Kidney (tissue), 14 donors: Measurements from ENCODE around the gene LRRC32. TPM values are rescaled to one million over a fixed set of nuclear protein-coding genes. Genes with fewer than 3 reads are reported as not detected.

Experiments
- DNase-seq, 5 donors: peaks; one replicate each; pipeline ENCODE4 v3.0.0-alpha.2; 2013 to 2020
- FAIRE-seq: peaks from 2 replicates; lab custom pipeline; 2012; peaks lifted over from hg19 to GRCh38; lab: Jason Lieb, UNC
- H3K27ac ChIP-seq, 2 donors: one replicate each; pipeline ENCODE4 v1.7.0; 2013; ENCODE audit warnings: low read depth in 2 of 2, low read length in 2 of 2, inconsistent platforms in 1 of 2
- H3K27me3 ChIP-seq: one replicate; pipeline ENCODE4 v1.7.1; 2013; ENCODE audit warnings: low read length, inconsistent platforms; ENCODE audit not compliant: control insufficient read depth, insufficient read depth
- H3K36me3 ChIP-seq, 3 donors: one replicate each; pipeline versions ENCODE4 v1.7.0 to v1.7.1; 2013; ENCODE audit warnings: low read length in 3 of 3, control low read depth in 1 of 3, inconsistent platforms in 1 of 3; ENCODE audit not compliant: insufficient read depth in 3 of 3, control insufficient read depth in 2 of 3
- H3K4me1 ChIP-seq, 3 donors: one replicate each; pipeline versions ENCODE4 v1.7.0 to v1.7.1; 2013; ENCODE audit warnings: low read length in 3 of 3, inconsistent platforms in 1 of 3, low read depth in 1 of 3; ENCODE audit not compliant: control insufficient read depth in 2 of 3, insufficient read depth in 2 of 3
- H3K4me3 ChIP-seq, 3 donors: one replicate each; pipeline versions ENCODE4 v1.7.0 to v1.8.1; 2013; ENCODE audit warnings: low read length in 3 of 3, control low read depth in 1 of 3, inconsistent platforms in 1 of 3
- H3K9ac ChIP-seq, 3 donors: one replicate each; pipeline versions ENCODE4 v1.7.0 to v1.7.1; 2013; ENCODE audit warnings: low read length in 3 of 3, control low read depth in 1 of 3, inconsistent platforms in 1 of 3
- H3K9me3 ChIP-seq, 3 donors: one replicate each; pipeline versions ENCODE4 v1.7.0 to v1.7.1; 2013; ENCODE audit warnings: low read length in 3 of 3, control low read depth in 1 of 3, inconsistent platforms in 1 of 3; ENCODE audit not compliant: control insufficient read depth in 2 of 3, insufficient read depth in 1 of 3
- intact Hi-C: fragments of 100-400 bp; cut with DNase I; formaldehyde crosslinking; loops from one replicate; pipeline ENCODE4 v1.11.1; 2022
- polyA plus RNA-seq: library from polyadenylated mRNA; stranded (reverse); fragments of 350-450 nt; fragmentation: Illumina TruSeq; extraction: RNeasy Lipid Tissue Mini Kit (QIAGEN cat#74804); gene quantifications from one replicate; pipeline ENCODE4 v1.2.3, GENCODE V29; 2014; ENCODE audit warnings: low read depth, low replicate concordance; ENCODE audit not compliant: insufficient read depth
- total RNA-seq: library from RNA; stranded (reverse); fragmentation: NEBNext Ultra II Directional; extraction: Animal tissue kit (Norgen Biotek cat#: 25700); gene quantifications from one replicate; pipeline ENCODE4 v1.2.1, GENCODE V29; 2021
- TF ChIP-seq, protein P1 (sequence below): IDR thresholded peaks from 3 replicates; pipeline ENCODE4 v1.5.1; 2012; ENCODE audit warnings: mild to moderate bottlenecking, moderate library complexity, borderline replicate concordance; ENCODE audit not compliant: insufficient read depth; ENCODE audit errors: extremely low read depth
- donor health status: control.
- donor health status: control.
- donor health status: control.
- donor health status: control.
- donor health status: control.
- donor health status: DM: yes; HTN: yes; CAD: no.
- donor health status: Normal renal cell carcinoma (clear cell type).

LRRC32 gene
- total and polyA plus RNA-seq, 2 donors from 2014 or later = 105 to 136 TPM

DNA sequence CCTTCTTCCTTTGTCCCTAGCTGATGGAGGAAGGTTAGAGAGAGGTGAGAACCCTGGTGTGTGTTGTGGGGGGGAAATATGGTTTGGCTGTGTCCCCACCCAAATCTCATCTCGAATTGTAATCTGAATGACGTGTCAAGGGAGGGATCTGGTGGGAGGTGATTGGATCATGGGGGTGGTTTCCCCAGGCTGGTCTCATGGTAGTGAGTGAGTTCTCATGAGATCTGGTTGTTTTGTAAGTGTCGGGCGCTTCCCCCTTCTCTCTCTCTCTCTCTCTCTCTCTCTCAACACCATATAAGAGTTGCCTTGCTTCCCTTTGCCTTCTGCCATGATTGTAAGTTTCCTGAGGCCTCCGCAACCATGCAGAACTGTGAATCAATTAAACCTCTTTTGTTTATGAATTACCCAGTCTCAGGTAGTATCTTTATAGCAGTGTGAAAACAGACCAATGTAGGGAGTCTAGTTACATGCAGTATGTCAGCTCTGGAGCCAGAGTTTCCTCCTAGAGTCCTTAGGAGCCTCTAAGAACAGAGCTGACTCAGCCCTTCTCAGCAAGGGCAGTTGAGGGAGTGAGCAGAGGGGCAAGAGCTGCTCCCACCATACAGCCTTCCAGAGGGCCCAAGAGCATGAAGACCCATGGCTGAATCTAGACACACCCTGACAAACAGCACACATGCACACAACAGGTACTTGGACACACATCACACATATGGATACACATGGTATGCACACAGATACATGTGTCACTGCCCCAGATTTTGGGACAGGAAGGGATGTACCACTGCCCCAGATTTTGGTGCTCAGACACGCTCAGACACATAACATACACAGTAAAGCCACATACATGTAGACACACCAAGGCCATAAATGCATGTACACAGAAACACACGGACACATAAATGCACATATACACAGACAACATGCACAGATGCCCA lies 12.9 kb upstream of the LRRC32 start:
- H3K9ac ChIP-seq = no peak overlapping the region
- H3K4me1 ChIP-seq = peaks cover 0 to 4% (median 0%) of the 10 kb centered on the region in 3 donors
- H3K4me3 ChIP-seq = no peak overlapping the region
- no peaks in the 10 kb centered on the region for H3K36me3 ChIP-seq
- no peak overlapping the region for H3K27ac ChIP-seq
- no peak for DNase-seq
- intact Hi-C loops = no loop called here
- no peak for FAIRE-seq
- H3K27me3 ChIP-seq = no peaks in the 10 kb centered on the region
- TF ChIP-seq, protein P1, sequence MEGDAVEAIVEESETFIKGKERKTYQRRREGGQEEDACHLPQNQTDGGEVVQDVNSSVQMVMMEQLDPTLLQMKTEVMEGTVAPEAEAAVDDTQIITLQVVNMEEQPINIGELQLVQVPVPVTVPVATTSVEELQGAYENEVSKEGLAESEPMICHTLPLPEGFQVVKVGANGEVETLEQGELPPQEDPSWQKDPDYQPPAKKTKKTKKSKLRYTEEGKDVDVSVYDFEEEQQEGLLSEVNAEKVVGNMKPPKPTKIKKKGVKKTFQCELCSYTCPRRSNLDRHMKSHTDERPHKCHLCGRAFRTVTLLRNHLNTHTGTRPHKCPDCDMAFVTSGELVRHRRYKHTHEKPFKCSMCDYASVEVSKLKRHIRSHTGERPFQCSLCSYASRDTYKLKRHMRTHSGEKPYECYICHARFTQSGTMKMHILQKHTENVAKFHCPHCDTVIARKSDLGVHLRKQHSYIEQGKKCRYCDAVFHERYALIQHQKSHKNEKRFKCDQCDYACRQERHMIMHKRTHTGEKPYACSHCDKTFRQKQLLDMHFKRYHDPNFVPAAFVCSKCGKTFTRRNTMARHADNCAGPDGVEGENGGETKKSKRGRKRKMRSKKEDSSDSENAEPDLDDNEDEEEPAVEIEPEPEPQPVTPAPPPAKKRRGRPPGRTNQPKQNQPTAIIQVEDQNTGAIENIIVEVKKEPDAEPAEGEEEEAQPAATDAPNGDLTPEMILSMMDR = no peak
- no peaks in the 10 kb centered on the region for H3K9me3 ChIP-seq

DNA sequence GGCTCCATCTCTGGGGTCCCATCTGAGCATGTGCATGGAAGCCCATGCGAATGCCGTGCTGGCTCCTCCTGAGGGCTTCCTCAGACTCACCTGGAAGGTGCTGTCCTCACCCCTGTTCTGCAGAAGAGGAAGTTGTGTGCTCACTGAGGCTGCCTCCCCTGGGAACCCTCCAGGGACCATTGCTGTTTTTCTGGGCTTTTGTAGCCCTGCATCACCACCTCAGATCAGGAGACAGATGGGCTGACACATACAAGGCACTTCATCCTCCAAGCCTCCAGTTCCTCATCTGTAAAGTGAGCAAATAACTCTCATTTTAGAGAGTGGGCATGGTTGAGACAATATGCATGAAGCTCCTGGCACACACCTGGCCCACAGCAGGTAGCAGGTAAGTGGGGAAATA lies 12.1 kb upstream of the LRRC32 start:
- no peak overlapping the region for H3K9ac ChIP-seq
- H3K4me1 ChIP-seq = peaks cover 0 to 4% (median 0%) of the 10 kb centered on the region in 3 donors
- DNase-seq (no peak), FAIRE-seq (no peak)
- H3K9me3 ChIP-seq = no peaks in the 10 kb centered on the region
- no peak overlapping the region for H3K27ac ChIP-seq
- H3K27me3 ChIP-seq = no peaks in the 10 kb centered on the region
- H3K36me3 ChIP-seq = no peaks in the 10 kb centered on the region
- intact Hi-C loops = no loop called here
- no peak overlapping the region for H3K4me3 ChIP-seq
- TF ChIP-seq, protein P1 = no peak

DNA sequence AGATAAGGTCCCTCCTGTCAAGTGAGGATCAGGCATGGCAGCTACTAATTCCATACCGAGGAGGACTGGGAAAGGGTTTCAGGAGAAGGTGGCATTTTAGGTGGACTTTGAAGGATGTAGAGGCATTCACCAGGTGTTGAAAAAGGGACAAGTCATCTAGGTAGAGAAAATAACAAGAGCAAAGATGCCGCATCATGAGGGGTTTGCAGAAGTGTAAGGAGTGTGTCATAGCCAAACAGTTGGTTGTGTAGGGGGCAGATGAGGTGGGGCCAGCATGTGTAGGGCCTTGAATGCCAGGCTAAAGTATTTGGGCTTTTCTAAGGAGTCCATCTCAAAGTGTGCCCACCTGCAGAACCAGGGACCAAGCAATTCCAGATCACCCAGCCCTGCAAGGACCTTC lies 11.6 kb upstream of the LRRC32 start:
- intact Hi-C loops = no loop called here
- Histone ChIP-seq H3K9me3 (no peaks in the 10 kb centered on the region), H3K36me3 (no peaks in the 10 kb centered on the region), H3K4me3 (no peak overlapping the region), H3K27me3 (no peaks in the 10 kb centered on the region), H3K4me1 (peaks cover 0 to 5% (median 0%) of the 10 kb centered on the region in 3 donors), H3K9ac (no peak overlapping the region), H3K27ac (no peak overlapping the region)
- no peak for DNase-seq
- TF ChIP-seq, protein P1 = no peak
- no peak for FAIRE-seq
